Caco-2 (cell line): Measurements from ENCODE around the gene CMTM2. TPM values are rescaled to one million over a fixed set of nuclear protein-coding genes. Genes with fewer than 3 reads are reported as not detected.

ENCODE experiments used
- Bru-seq: library from RNA; stranded (reverse); fragments of 400-500 nt; gene quantifications from one replicate; lab custom pipeline; 2021; lab: Mats Ljungman, UMichigan
- BruChase-seq, 2 experiments: library from RNA; stranded (reverse); fragments of 400-500 nt; gene quantifications; one replicate each; lab custom pipeline; 2021; lab: Mats Ljungman, UMichigan
- BruUV-seq: library from RNA; stranded (reverse); fragments of 400-500 nt; replicated peaks from 2 replicates; lab custom pipeline; 2021; lab: Mats Ljungman, UMichigan
- CTCF ChIA-PET: fragments of 300-600 bp; sonication (Branson Sonifier 250); formaldehyde crosslinking; loops from one replicate; lab custom pipeline; 2022; ENCODE audit warnings: antibody characterized with exemption; lab: Charles Lee
- POLR2A ChIA-PET: fragments of 300-600 bp; sonication (Branson Sonifier 250); formaldehyde crosslinking; loops from one replicate; lab custom pipeline; 2022; ENCODE audit warnings: antibody characterized with exemption; lab: Charles Lee
- DNase-seq, 2 experiments: peaks; one replicate each; pipeline versions ENCODE4 v3.0.0 to v3.0.0-alpha.2; 2020 to 2022
- H3K27me3 ChIP-seq: replicated peaks from 2 replicates; pipeline ENCODE4 v1.6.0; 2011; ENCODE audit warnings: low read length; ENCODE audit not compliant: control insufficient read depth, insufficient read depth
- H3K36me3 ChIP-seq: 2 replicates; pipeline ENCODE4 v1.5.1; 2011; ENCODE audit warnings: low read length; ENCODE audit not compliant: control insufficient read depth, insufficient read depth
- H3K4me1 ChIP-seq: fragments of 250-450 bp; sonication (Bioruptor Pico); 2 replicates; pipeline ENCODE4 v1.5.1; 2020; ENCODE audit warnings: mild to moderate bottlenecking
- H3K4me3 ChIP-seq: 2 replicates; pipeline ENCODE4 v1.5.1; 2011; ENCODE audit warnings: low read depth, mild to moderate bottlenecking, control low read depth, low read length
- H3K9me3 ChIP-seq: fragments of 250-450 bp; sonication (Bioruptor Pico); 2 replicates; pipeline ENCODE4 v1.5.1; 2020; ENCODE audit warnings: mild to moderate bottlenecking, moderate library complexity
- H3K27ac Mint-ChIP-seq: one replicate; pipeline ENCODE4 v1.8.0; 2022; ENCODE audit warnings: mixed read lengths; ENCODE audit not compliant: unreplicated experiment
- H3K27me3 Mint-ChIP-seq: one replicate; pipeline ENCODE4 v1.8.0; 2022; ENCODE audit warnings: mixed read lengths; ENCODE audit not compliant: insufficient read depth, unreplicated experiment
- H3K36me3 Mint-ChIP-seq: one replicate; pipeline ENCODE4 v1.8.0; 2022; ENCODE audit warnings: mild to moderate bottlenecking, mixed read lengths; ENCODE audit not compliant: insufficient read depth, unreplicated experiment
- H3K4me1 Mint-ChIP-seq: one replicate; pipeline ENCODE4 v1.8.0; 2022; ENCODE audit warnings: low read depth, mixed read lengths; ENCODE audit not compliant: unreplicated experiment
- H3K4me3 Mint-ChIP-seq: one replicate; pipeline ENCODE4 v1.8.0; 2022; ENCODE audit warnings: mild to moderate bottlenecking, moderate library complexity, mixed read lengths; ENCODE audit not compliant: unreplicated experiment
- H3K9me3 Mint-ChIP-seq: one replicate; pipeline ENCODE4 v1.8.0; 2022; ENCODE audit warnings: mixed read lengths; ENCODE audit not compliant: unreplicated experiment
- intact Hi-C: fragments of 100-400 bp; cut with micrococcal nuclease; formaldehyde crosslinking; loops from one replicate; pipeline ENCODE4 v1.10.0; 2022; ENCODE audit not compliant: unreplicated experiment
- long read RNA-seq: library from polyadenylated mRNA; stranded (forward); transcript quantifications from one replicate; pipeline ENCODE4 v2.0.0, GENCODE V29; 2022
- total RNA-seq: library from RNA; stranded (reverse); gene quantifications from 2 replicates; pipeline ENCODE4 v1.2.3, GENCODE V29; 2022
- TF ChIP-seq, protein P1 (sequence below), 2 experiments: fragments of 200-600 bp in 1 of 2; IDR thresholded peaks; 1 replicate in 1 of 2; 2 replicates in 1 of 2; pipeline versions ENCODE4 v1.5.1 to v1.8.0; 2011 to 2022; ENCODE audit warnings: antibody characterized with exemption in 1 of 2, control low read depth in 1 of 2, inconsistent platforms in 1 of 2, low read depth in 1 of 2, low read length in 1 of 2, mild to moderate bottlenecking in 1 of 2, moderate library complexity in 1 of 2; ENCODE audit not compliant: insufficient read depth in 1 of 2, severe bottlenecking in 1 of 2, unreplicated experiment in 1 of 2

Gene CMTM2, protein sequence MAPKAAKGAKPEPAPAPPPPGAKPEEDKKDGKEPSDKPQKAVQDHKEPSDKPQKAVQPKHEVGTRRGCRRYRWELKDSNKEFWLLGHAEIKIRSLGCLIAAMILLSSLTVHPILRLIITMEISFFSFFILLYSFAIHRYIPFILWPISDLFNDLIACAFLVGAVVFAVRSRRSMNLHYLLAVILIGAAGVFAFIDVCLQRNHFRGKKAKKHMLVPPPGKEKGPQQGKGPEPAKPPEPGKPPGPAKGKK
- total RNA-seq = not detected in 2 replicates
- Bru-seq, nascent RNA = percentile 14 among the genes with signal in this experiment
- BruChase-seq, experiment 1, labeled RNA remaining after a 2-hour chase = percentile 25 among the genes with signal in this experiment
- BruChase-seq, experiment 2, labeled RNA remaining after a 6-hour chase = percentile 26 among the genes with signal in this experiment
- long read RNA-seq = 0 reads

DNA sequence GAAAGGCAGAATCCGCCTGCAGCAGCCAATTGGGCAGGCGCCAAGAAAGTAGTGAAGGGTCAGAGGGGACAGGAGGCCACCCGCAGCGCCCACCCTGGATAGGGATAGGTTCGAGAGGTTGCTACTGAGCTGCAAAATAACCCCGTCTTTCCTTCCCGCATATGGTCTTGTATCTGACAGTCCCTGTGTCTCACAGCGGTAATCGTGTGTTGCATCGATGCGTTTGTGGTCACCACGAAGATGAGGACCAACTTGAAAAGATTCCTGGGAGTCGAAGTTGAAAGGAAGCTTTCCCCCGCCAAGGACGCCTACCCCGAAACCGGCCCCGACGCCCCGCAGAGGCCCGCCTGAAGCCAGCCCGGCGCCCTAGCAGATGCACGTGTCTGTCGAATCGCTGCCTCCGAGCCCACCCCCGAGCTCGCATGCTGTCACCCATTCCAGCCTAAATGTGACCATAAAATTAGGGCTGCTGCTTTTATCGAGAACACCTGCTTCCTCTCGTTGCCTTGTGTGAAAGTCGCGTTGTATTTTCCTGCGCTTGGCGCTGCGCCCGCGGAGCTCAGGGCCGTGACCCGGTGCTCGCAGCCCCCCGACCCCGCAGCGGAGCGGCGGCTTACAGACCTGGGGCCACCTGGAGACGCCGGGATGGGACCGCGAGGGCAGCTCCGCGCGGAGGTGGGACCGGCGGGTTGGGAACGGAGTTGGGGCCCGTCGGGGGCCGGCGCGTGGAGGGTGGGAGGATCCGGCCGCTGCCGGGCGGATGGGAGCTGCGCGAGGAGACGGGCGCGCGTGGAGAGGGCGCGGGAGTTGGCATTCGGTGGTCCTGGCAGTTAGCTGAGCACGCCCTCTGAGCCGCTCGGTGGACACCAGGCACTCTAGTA is at the start of gene CMTM2:
CMTM2 (plus strand) TSS at position 813 of the 881 bp plus-strand sequence. CDS start 145 bp downstream, outside the sequence.
- H3K36me3 Mint-ChIP-seq = no peaks in the 10 kb centered on the region
- H3K9me3 Mint-ChIP-seq = no peaks in the 10 kb centered on the region
- no peak within 1 kb of the TSS for H3K27ac Mint-ChIP-seq
- H3K36me3 ChIP-seq = no peaks in the 10 kb centered on the region
- no peaks in the 10 kb centered on the region for H3K4me1 Mint-ChIP-seq
- H3K27me3 Mint-ChIP-seq = peaks cover 3% of the 10 kb centered on the region
- H3K4me3 ChIP-seq = no peak within 1 kb of the TSS
- peaks cover 9% of the 10 kb centered on the region; the same call in 1 of the 2 replicates for H3K4me1 ChIP-seq
- TF ChIP-seq, protein P1, sequence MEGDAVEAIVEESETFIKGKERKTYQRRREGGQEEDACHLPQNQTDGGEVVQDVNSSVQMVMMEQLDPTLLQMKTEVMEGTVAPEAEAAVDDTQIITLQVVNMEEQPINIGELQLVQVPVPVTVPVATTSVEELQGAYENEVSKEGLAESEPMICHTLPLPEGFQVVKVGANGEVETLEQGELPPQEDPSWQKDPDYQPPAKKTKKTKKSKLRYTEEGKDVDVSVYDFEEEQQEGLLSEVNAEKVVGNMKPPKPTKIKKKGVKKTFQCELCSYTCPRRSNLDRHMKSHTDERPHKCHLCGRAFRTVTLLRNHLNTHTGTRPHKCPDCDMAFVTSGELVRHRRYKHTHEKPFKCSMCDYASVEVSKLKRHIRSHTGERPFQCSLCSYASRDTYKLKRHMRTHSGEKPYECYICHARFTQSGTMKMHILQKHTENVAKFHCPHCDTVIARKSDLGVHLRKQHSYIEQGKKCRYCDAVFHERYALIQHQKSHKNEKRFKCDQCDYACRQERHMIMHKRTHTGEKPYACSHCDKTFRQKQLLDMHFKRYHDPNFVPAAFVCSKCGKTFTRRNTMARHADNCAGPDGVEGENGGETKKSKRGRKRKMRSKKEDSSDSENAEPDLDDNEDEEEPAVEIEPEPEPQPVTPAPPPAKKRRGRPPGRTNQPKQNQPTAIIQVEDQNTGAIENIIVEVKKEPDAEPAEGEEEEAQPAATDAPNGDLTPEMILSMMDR (IDR thresholded peaks at IDR 0.05; ENCODE audit: insufficient read depth in 1 of 2, low read depth in 1 of 2, low read length in 1 of 2, severe bottlenecking in 1 of 2, unreplicated experiment in 1 of 2) = no peak
- BruUV-seq = no TSS peak
- DNase-seq = no peak
- H3K27me3 ChIP-seq = no peaks in the 10 kb centered on the region
- no peaks in the 10 kb centered on the region for H3K9me3 ChIP-seq
- no peak within 1 kb of the TSS for H3K4me3 Mint-ChIP-seq
- POLR2A ChIA-PET = no interaction called here
- CTCF ChIA-PET = interaction anchor here (1.4 kb wide), 1 partner anchor 30 kb away, joined by 3 read pairs; no protein-coding TSS in a partner anchor
- intact Hi-C loops = no loop called here

DNA sequence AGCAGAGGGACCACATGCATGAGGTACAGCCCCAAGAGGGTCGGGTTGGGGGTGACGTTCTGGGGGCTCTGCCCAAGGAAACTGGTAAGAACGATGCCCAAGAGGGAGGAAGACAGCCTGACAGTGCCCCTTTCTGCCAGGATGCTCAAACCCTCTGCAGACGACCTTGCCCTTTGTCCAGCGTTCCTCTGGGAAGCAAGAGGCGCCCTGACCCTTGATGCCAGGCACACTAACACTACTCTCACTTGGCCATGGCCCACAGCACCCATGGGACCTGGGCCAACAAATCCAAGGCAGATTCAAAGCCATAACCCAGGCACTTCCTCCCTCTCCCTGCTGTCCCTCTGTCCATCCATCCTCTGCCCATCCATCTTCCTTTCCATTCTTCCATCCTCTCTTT is 49.8 kb upstream of the CMTM2 start:
- no peaks in the 10 kb centered on the region for H3K27me3 ChIP-seq
- DNase-seq = no peak
- POLR2A ChIA-PET = no interaction called here
- H3K4me3 ChIP-seq = no peak overlapping the region
- peaks cover 5% of the 10 kb centered on the region for H3K4me1 ChIP-seq
- no peak overlapping the region for H3K4me3 Mint-ChIP-seq
- no TSS peak for BruUV-seq
- H3K27ac Mint-ChIP-seq = no peak overlapping the region
- no peaks in the 10 kb centered on the region for H3K36me3 Mint-ChIP-seq
- H3K4me1 Mint-ChIP-seq = peaks cover 4% of the 10 kb centered on the region
- no peaks in the 10 kb centered on the region for H3K9me3 ChIP-seq
- peaks cover 1% of the 10 kb centered on the region; the same call in 1 of the 2 replicates for H3K36me3 ChIP-seq
- intact Hi-C loops = no loop called here
- H3K9me3 Mint-ChIP-seq = no peaks in the 10 kb centered on the region
- CTCF ChIA-PET = no interaction called here
- no peaks in the 10 kb centered on the region for H3K27me3 Mint-ChIP-seq
- TF ChIP-seq, protein P1 (IDR thresholded peaks at IDR 0.05; ENCODE audit: insufficient read depth in 1 of 2, low read depth in 1 of 2, low read length in 1 of 2, severe bottlenecking in 1 of 2, unreplicated experiment in 1 of 2) = no peak

DNA sequence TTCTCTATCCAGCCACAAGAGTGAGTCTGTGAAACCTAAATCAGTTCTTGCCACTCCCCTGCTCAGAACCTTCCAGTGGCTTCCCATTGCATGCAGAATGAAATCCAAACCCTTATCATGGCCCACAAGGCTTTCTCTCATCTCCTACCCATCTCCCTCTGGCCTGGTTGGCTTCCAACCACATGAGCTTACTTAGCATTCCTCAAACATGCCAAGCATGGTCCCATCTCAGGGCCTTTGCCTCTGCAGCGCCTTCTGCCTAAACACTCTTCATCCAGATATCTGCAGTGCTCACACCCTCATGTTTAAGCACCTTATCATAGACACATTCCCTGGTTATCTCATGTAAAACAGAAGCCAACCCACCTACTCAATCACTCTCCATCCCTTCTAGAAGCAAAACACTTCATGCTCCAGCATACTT is 44.9 kb upstream of the CMTM2 start:
- intact Hi-C loops = no loop called here
- no TSS peak for BruUV-seq
- DNase-seq = peak; percentile 36 to 63
- Mint-ChIP-seq H3K27me3 (no peaks in the 10 kb centered on the region), H3K4me3 (no peak overlapping the region), H3K9me3 (no peaks in the 10 kb centered on the region), H3K4me1 (peaks cover 6% of the 10 kb centered on the region), H3K36me3 (no peaks in the 10 kb centered on the region), H3K27ac (no peak overlapping the region)
- POLR2A ChIA-PET = no interaction called here
- H3K9me3 ChIP-seq = no peaks in the 10 kb centered on the region
- CTCF ChIA-PET = no interaction called here
- H3K4me3 ChIP-seq = no peak overlapping the region
- H3K4me1 ChIP-seq = peaks cover 5% of the 10 kb centered on the region
- no peaks in the 10 kb centered on the region; the same call in 1 of the 2 replicates for H3K36me3 ChIP-seq
- TF ChIP-seq, protein P1 (IDR thresholded peaks at IDR 0.05; ENCODE audit: insufficient read depth in 1 of 2, low read depth in 1 of 2, low read length in 1 of 2, severe bottlenecking in 1 of 2, unreplicated experiment in 1 of 2) = no peak
- H3K27me3 ChIP-seq = no peaks in the 10 kb centered on the region
